ENCODE measurements around the gene CGB8. TPM values are rescaled to one million over a fixed set of nuclear protein-coding genes. Genes with fewer than 3 reads are reported as not detected.

The CGB8 gene
- total RNA-seq, 1 donor from 2014 or later = 3.3 TPM

- peaks cover 44% of the 10 kb centered on the region for H3K27me3 ChIP-seq (ENCODE audit: control insufficient read depth, insufficient read depth, low read length)
- H3K4me3 ChIP-seq (ENCODE audit: low read depth, low read length) = no peak overlapping the region
- TF ChIP-seq CTCF (IDR thresholded peaks at IDR 0.05; ENCODE audit: insufficient read depth, low read length, poor library complexity, severe bottlenecking) = no peak
- no peak for DNase-seq (ENCODE audit: low read depth)
- H3K36me3 ChIP-seq (ENCODE audit: control insufficient read depth, insufficient read depth, low read length) = no peaks in the 10 kb centered on the region
These were observed 18.6 kb upstream of the CGB8 start for GRCh38 chr19:49067554-49067953.

GRCh38 chr19:49065905-49066512 is 17.1 kb upstream of the CGB8 start:
- Histone ChIP-seq H3K36me3 (ENCODE audit: control insufficient read depth, insufficient read depth, low read length) (no peaks in the 10 kb centered on the region), H3K27me3 (ENCODE audit: control insufficient read depth, insufficient read depth, low read length) (peaks cover 32% of the 10 kb centered on the region), H3K4me3 (ENCODE audit: low read depth, low read length) (no peak overlapping the region)
- TF ChIP-seq CTCF (IDR thresholded peaks at IDR 0.05; ENCODE audit: insufficient read depth, low read length, poor library complexity, severe bottlenecking) = no peak
- DNase-seq (ENCODE audit: low read depth) = no peak

- H3K27me3 ChIP-seq (ENCODE audit: control insufficient read depth, insufficient read depth, low read length) = peaks cover 26% of the 10 kb centered on the region
- no peak for TF ChIP-seq CTCF (IDR thresholded peaks at IDR 0.05; ENCODE audit: insufficient read depth, low read length, poor library complexity, severe bottlenecking)
- H3K36me3 ChIP-seq (ENCODE audit: control insufficient read depth, insufficient read depth, low read length) = no peaks in the 10 kb centered on the region
- peak within 1 kb of the TSS; percentile 11 for H3K4me3 ChIP-seq (ENCODE audit: low read depth, low read length)
- no peak for DNase-seq (ENCODE audit: low read depth)
These were observed 16.1 kb upstream of the CGB8 start, which contains the start of gene NTF4 for GRCh38 chr19:49064768-49065611. Gene NTF4 (minus strand): TSS chr19:49064818. CDS start chr19:49061997, 2,821 bp downstream.

- Histone ChIP-seq H3K27me3 (ENCODE audit: control insufficient read depth, insufficient read depth, low read length) (peaks cover 19% of the 10 kb centered on the region), H3K36me3 (ENCODE audit: control insufficient read depth, insufficient read depth, low read length) (no peaks in the 10 kb centered on the region), H3K4me3 (ENCODE audit: low read depth, low read length) (peak overlapping the region; percentile 7)
- TF ChIP-seq CTCF (IDR thresholded peaks at IDR 0.05; ENCODE audit: insufficient read depth, low read length, poor library complexity, severe bottlenecking) = no peak
- no peak for DNase-seq (ENCODE audit: low read depth)
These were observed 15.2 kb upstream of the CGB8 start for GRCh38 chr19:49064029-49064629.

- Histone ChIP-seq H3K4me3 (ENCODE audit: low read depth, low read length) (no peak overlapping the region), H3K36me3 (ENCODE audit: control insufficient read depth, insufficient read depth, low read length) (no peaks in the 10 kb centered on the region), H3K27me3 (ENCODE audit: control insufficient read depth, insufficient read depth, low read length) (peaks cover 14% of the 10 kb centered on the region)
- TF ChIP-seq CTCF (IDR thresholded peaks at IDR 0.05; ENCODE audit: insufficient read depth, low read length, poor library complexity, severe bottlenecking) = no peak
- no peak for DNase-seq (ENCODE audit: low read depth)
These were observed 12.5 kb upstream of the CGB8 start for GRCh38 chr19:49061445-49061844.

All from kidney epithelial cell (primary cell).